Stomach smooth muscle (tissue), 2 donors: ENCODE data around the gene MAP3K13.

Experiments
- H3K27ac ChIP-seq: one replicate; pipeline ENCODE4 v1.7.0; 2013; ENCODE audit warnings: mild to moderate bottlenecking, low read length, inconsistent platforms
- H3K27me3 ChIP-seq, 2 donors: one replicate each; pipeline ENCODE4 v1.7.0; 2013; ENCODE audit warnings: low read length in 2 of 2; ENCODE audit not compliant: insufficient read depth in 2 of 2, control insufficient read depth in 1 of 2
- H3K36me3 ChIP-seq, 2 donors: one replicate each; pipeline ENCODE4 v1.7.0; 2013; ENCODE audit warnings: low read length in 2 of 2; ENCODE audit not compliant: control insufficient read depth in 2 of 2, insufficient read depth in 2 of 2
- H3K4me1 ChIP-seq: one replicate; pipeline ENCODE4 v1.7.0; 2013; ENCODE audit warnings: low read length; ENCODE audit not compliant: control insufficient read depth, insufficient read depth
- H3K4me3 ChIP-seq, 2 donors: one replicate each; pipeline ENCODE4 v1.7.0; 2013; ENCODE audit warnings: low read length in 2 of 2
- H3K9ac ChIP-seq, 2 donors: one replicate each; pipeline ENCODE4 v1.7.0; 2013; ENCODE audit warnings: low read length in 2 of 2, mild to moderate bottlenecking in 1 of 2
- H3K9me3 ChIP-seq, 2 donors: one replicate each; pipeline ENCODE4 v1.7.0; 2013; ENCODE audit warnings: low read length in 2 of 2; ENCODE audit not compliant: control insufficient read depth in 2 of 2
- donor health status: healthy.
- donor health status: Pancreatic carcinoma.

MAP3K13 gene

GRCh38 chr3:185517387-185518130 lies 154.6 kb downstream of the MAP3K13 start:
- H3K4me3 ChIP-seq = no peak overlapping the region
- H3K36me3 ChIP-seq = no peaks in the 10 kb centered on the region
- H3K4me1 ChIP-seq = no peaks in the 10 kb centered on the region
- H3K9ac ChIP-seq = no peak overlapping the region
- peaks cover 0 to 4% of the 10 kb centered on the region in 2 donors for H3K27me3 ChIP-seq
- no peaks in the 10 kb centered on the region for H3K9me3 ChIP-seq
- H3K27ac ChIP-seq = no peak overlapping the region

- H3K36me3 ChIP-seq = no peaks in the 10 kb centered on the region
Observed at GRCh38 chr3:185519021-185519420, 156.1 kb downstream of the MAP3K13 start.

GRCh38 chr3:185521349-185522138 lies 158.6 kb downstream of the MAP3K13 start:
- H3K27ac ChIP-seq = no peak overlapping the region
- H3K9ac ChIP-seq = no peak overlapping the region
- no peak overlapping the region for H3K4me3 ChIP-seq
- no peaks in the 10 kb centered on the region for H3K4me1 ChIP-seq
- no peaks in the 10 kb centered on the region for H3K9me3 ChIP-seq
- H3K36me3 ChIP-seq = no peaks in the 10 kb centered on the region
- H3K27me3 ChIP-seq = peaks cover 0 to 4% of the 10 kb centered on the region in 2 donors

More at GRCh38 chr3:185519021-185519420, 156.1 kb downstream of the MAP3K13 start:
- Histone ChIP-seq H3K27me3 (peaks cover 0 to 4% of the 10 kb centered on the region in 2 donors), H3K4me3 (no peak overlapping the region), H3K4me1 (no peaks in the 10 kb centered on the region), H3K9ac (no peak overlapping the region), H3K27ac (no peak overlapping the region), H3K9me3 (no peaks in the 10 kb centered on the region)

GRCh38 chr3:185526349-185526951 lies 163.5 kb downstream of the MAP3K13 start:
- H3K4me3 ChIP-seq = no peak overlapping the region
- peaks cover 0 to 3% of the 10 kb centered on the region in 2 donors for H3K27me3 ChIP-seq
- no peak overlapping the region for H3K9ac ChIP-seq
- no peaks in the 10 kb centered on the region for H3K4me1 ChIP-seq
- H3K9me3 ChIP-seq = no peaks in the 10 kb centered on the region
- H3K36me3 ChIP-seq = no peaks in the 10 kb centered on the region
- no peak overlapping the region for H3K27ac ChIP-seq

- H3K9me3 ChIP-seq = no peaks in the 10 kb centered on the region
- no peaks in the 10 kb centered on the region for H3K27me3 ChIP-seq
- no peak overlapping the region for H3K4me3 ChIP-seq
- H3K4me1 ChIP-seq = no peaks in the 10 kb centered on the region
- no peaks in the 10 kb centered on the region for H3K36me3 ChIP-seq
- no peak overlapping the region for H3K9ac ChIP-seq
- H3K27ac ChIP-seq = no peak overlapping the region
Observed at GRCh38 chr3:185527364-185527763, 164.4 kb downstream of the MAP3K13 start.

- Histone ChIP-seq H3K36me3 (no peaks in the 10 kb centered on the region), H3K9me3 (no peaks in the 10 kb centered on the region), H3K27ac (no peak overlapping the region), H3K4me1 (no peaks in the 10 kb centered on the region), H3K9ac (no peak overlapping the region), H3K4me3 (no peak overlapping the region), H3K27me3 (no peaks in the 10 kb centered on the region)
Observed at GRCh38 chr3:185528532-185528931, 165.6 kb downstream of the MAP3K13 start.

- no peaks in the 10 kb centered on the region for H3K36me3 ChIP-seq
- H3K27me3 ChIP-seq = no peaks in the 10 kb centered on the region
- H3K4me3 ChIP-seq = no peak overlapping the region
- no peaks in the 10 kb centered on the region for H3K4me1 ChIP-seq
- no peaks in the 10 kb centered on the region for H3K9me3 ChIP-seq
- H3K27ac ChIP-seq = no peak overlapping the region
- H3K9ac ChIP-seq = no peak overlapping the region
Observed at GRCh38 chr3:185530856-185531255, 167.9 kb downstream of the MAP3K13 start.

- Histone ChIP-seq H3K27ac (no peak overlapping the region), H3K9me3 (no peaks in the 10 kb centered on the region), H3K9ac (no peak overlapping the region), H3K4me1 (no peaks in the 10 kb centered on the region), H3K4me3 (no peak overlapping the region), H3K27me3 (no peaks in the 10 kb centered on the region), H3K36me3 (no peaks in the 10 kb centered on the region)
Observed at GRCh38 chr3:185532901-185533300, 170.0 kb downstream of the MAP3K13 start.

- Histone ChIP-seq H3K4me1 (no peaks in the 10 kb centered on the region), H3K27me3 (no peaks in the 10 kb centered on the region), H3K9me3 (no peaks in the 10 kb centered on the region), H3K4me3 (no peak overlapping the region), H3K36me3 (no peaks in the 10 kb centered on the region), H3K27ac (no peak overlapping the region), H3K9ac (no peak overlapping the region)
Observed at GRCh38 chr3:185534511-185534910, 171.6 kb downstream of the MAP3K13 start.

GRCh38 chr3:185537369-185537970 lies 174.5 kb downstream of the MAP3K13 start:
- H3K9me3 ChIP-seq = no peaks in the 10 kb centered on the region

More at GRCh38 chr3:185537369-185537970, 174.5 kb downstream of the MAP3K13 start:
- Histone ChIP-seq H3K36me3 (no peaks in the 10 kb centered on the region), H3K9ac (no peak overlapping the region), H3K4me1 (no peaks in the 10 kb centered on the region), H3K27me3 (no peaks in the 10 kb centered on the region), H3K27ac (no peak overlapping the region), H3K4me3 (no peak overlapping the region)
